DOHH2 (cell line): ENCODE results near the gene GRM5.
"Not testable (repeated sequence)": the region's sequence is repeated elsewhere in the genome, so short reads cannot be mapped to it uniquely, and the experiment has no call there.

ENCODE experiments used
- EZH2phosphoT487 ChIP-seq: fragments of 200-600 bp; sonication (generic); IDR thresholded peaks from 2 replicates; pipeline ENCODE4 v1.6.1; 2017; ENCODE audit warnings: borderline replicate concordance, mild to moderate bottlenecking, antibody characterized with exemption, low read length, moderate library complexity, mixed read lengths
- TF ChIP-seq, protein P1 (sequence below): fragments of 200-600 bp; sonication (generic); IDR thresholded peaks from one replicate; pipeline ENCODE4 v1.5.1; 2014; ENCODE audit warnings: antibody characterized with exemption, mild to moderate bottlenecking, low read depth, low read length; ENCODE audit not compliant: poor library complexity, severe bottlenecking

DNA sequence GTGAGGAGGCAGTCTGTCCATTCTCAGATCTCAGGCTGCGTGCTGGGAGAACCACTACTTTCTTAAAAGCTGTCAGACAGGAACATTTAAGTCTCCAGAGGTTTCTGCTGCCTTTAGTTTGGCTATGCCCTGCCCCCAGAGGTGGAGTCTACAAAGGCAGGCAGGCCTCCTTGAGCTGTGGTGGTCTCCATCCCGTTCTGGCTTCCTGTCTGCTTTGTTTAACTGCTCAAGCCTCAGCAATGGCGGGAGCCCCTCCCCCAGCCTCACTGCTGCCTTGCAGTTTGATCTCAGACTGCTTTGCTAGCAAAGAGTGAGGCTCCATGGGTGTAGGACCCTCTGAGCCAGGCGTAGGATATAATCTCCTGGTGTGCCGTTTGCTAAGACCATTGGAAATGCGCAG is 602.5 kb downstream of the GRM5 start:
- TF ChIP-seq, protein P1, sequence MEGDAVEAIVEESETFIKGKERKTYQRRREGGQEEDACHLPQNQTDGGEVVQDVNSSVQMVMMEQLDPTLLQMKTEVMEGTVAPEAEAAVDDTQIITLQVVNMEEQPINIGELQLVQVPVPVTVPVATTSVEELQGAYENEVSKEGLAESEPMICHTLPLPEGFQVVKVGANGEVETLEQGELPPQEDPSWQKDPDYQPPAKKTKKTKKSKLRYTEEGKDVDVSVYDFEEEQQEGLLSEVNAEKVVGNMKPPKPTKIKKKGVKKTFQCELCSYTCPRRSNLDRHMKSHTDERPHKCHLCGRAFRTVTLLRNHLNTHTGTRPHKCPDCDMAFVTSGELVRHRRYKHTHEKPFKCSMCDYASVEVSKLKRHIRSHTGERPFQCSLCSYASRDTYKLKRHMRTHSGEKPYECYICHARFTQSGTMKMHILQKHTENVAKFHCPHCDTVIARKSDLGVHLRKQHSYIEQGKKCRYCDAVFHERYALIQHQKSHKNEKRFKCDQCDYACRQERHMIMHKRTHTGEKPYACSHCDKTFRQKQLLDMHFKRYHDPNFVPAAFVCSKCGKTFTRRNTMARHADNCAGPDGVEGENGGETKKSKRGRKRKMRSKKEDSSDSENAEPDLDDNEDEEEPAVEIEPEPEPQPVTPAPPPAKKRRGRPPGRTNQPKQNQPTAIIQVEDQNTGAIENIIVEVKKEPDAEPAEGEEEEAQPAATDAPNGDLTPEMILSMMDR, result not testable (repeated sequence)
- not testable (repeated sequence) for TF ChIP-seq EZH2phosphoT487
